Left lung (tissue), 10 donors: ENCODE data around the gene EHMT1. TPM values are rescaled to one million over a fixed set of nuclear protein-coding genes. Genes with fewer than 3 reads are reported as not detected.

Source experiments
- ATAC-seq: fragments of 200-7000 bp; cut with Tn5 transposase; one replicate; pipeline ENCODE4 v1.9.1; 2020; ENCODE audit warnings: moderate library complexity
- DNase-seq, 4 donors: peaks; one replicate each; pipeline ENCODE4 v3.0.0-alpha.2; 2013 to 2020
- H3K27ac ChIP-seq, 2 donors: fragments of 200-600 bp; sonication (generic) in 1 of 2; one replicate each; pipeline versions ENCODE4 v1.5.0 to v1.8.0; 2020 to 2021
- H3K27me3 ChIP-seq, 2 donors: fragments of 200-600 bp; sonication (generic) in 1 of 2; one replicate each; pipeline versions ENCODE4 v1.5.0 to v1.8.0; 2020 to 2021
- H3K36me3 ChIP-seq, 2 donors: fragments of 200-600 bp; sonication (generic) in 1 of 2; one replicate each; pipeline versions ENCODE4 v1.5.0 to v1.8.0; 2020 to 2021
- H3K4me1 ChIP-seq, 2 donors: fragments of 200-600 bp; one replicate each; pipeline ENCODE4 v1.8.0; 2021
- H3K4me3 ChIP-seq, 2 donors: fragments of 200-600 bp; sonication (generic) in 1 of 2; one replicate each; pipeline versions ENCODE4 v1.5.0 to v1.8.0; 2020 to 2021; ENCODE audit warnings: mild to moderate bottlenecking in 1 of 2
- H3K9me3 ChIP-seq, 2 donors: fragments of 200-600 bp; sonication (generic) in 1 of 2; one replicate each; pipeline versions ENCODE4 v1.5.0 to v1.8.0; 2020 to 2021
- intact Hi-C, 2 donors: fragments of 100-400 bp; cut with DNase I; formaldehyde crosslinking; loops; one replicate each; pipeline versions ENCODE4 v1.11.2 to v1.14.2; 2022
- polyA plus RNA-seq, 6 donors: library from polyadenylated mRNA; unstranded; fragments of 120-200 nt; gene quantifications; one replicate each; pipeline ENCODE4 v1.2.1, GENCODE V29; 2013; ENCODE audit not compliant: insufficient read length in 6 of 6
- total RNA-seq, 2 donors: library from RNA; stranded (reverse); fragmentation: NEBNext Ultra II Directional; extraction: Animal tissue kit (Norgen Biotek cat#: 25700); gene quantifications; one replicate each; pipeline ENCODE4 v1.2.1, GENCODE V29; 2021
- TF ChIP-seq, protein P1 (sequence below), 2 donors: fragments of 200-600 bp; sonication (generic) in 1 of 2; IDR thresholded peaks; one replicate each; pipeline versions ENCODE4 v1.5.0 to v1.8.0; 2021; ENCODE audit warnings: antibody characterized with exemption in 2 of 2
- donor health status: DM: no; HTN: yes; CAD: no.
- donor health status: DM: no; HTN: no; CAD: no.

EHMT1 gene
- total and polyA plus RNA-seq, 8 donors = 71.5 to 92.7 (median 82.7) TPM

DNA sequence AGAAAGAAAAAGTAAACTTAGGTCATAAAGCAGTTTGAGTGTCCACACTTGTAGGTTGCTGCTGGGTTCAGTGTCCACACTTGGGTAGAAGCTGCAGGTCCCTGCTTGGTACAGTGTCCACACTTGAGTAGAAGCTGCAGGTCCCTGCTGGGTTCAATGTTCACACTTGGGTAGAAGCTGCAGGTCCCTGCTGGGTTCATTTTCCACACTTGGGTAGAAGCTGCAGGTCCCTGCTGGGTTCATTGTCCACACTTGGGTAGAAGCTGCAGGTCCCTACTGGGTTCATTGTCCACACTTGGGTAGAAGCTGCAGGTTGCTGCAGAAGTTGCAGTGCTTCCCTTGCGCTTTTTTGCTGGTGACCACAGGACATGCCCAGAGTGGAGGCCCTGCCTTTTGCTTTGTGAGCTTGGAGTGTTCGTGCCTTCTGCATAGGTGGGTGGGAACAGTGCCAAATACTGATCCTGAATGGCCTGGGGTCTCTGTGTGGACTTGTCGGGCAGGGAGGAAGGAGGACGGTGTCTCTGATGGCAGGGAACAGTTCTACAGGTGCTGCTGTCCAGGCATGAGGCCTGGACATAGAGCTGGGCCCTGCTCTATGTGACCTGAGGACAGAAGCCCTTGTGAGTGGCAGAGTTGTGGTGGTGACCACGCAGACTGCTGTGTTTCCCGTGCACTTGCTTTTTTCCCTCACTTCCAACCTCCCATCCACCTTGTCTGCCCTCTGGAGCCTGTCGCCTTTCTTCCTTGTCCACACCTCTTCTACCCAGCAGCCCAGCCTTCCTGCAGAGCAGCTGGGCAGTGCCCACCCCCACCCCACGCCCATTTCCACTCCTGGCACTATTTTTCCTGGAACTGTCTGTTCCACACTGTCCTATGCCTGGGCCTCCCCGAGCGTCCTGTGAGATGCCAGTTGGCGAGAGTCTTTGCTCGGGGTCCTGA, 120.8 kb downstream of the EHMT1 start:
- ATAC-seq = peak; percentile 20
- no peak overlapping the region for H3K27ac ChIP-seq

DNA sequence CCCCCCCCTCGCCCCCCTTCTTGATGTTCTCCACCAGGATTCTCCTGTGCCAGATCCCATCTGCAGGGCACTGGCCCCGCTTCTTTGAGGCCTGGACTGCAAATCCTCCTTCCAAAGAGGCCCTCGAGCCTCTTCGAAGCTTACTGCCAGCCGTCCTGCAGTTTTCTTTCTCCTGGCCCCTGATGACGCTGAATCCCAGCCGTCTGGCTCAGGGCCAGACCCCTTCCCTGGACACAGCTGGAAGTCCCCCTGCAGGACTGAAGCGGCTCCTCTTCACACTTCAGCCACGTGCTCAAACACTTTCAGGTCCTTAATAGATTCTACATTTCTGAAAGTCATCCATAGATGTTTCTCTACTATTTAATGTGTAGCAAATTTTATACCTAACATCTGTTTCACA, 121.5 kb downstream of the EHMT1 start:
- no peak overlapping the region for H3K4me3 ChIP-seq
- no peak overlapping the region for H3K27ac ChIP-seq
- intact Hi-C loops = no loop called here
- peaks cover 0 to 9% of the 10 kb centered on the region in 2 donors for H3K4me1 ChIP-seq
- TF ChIP-seq, protein P1, sequence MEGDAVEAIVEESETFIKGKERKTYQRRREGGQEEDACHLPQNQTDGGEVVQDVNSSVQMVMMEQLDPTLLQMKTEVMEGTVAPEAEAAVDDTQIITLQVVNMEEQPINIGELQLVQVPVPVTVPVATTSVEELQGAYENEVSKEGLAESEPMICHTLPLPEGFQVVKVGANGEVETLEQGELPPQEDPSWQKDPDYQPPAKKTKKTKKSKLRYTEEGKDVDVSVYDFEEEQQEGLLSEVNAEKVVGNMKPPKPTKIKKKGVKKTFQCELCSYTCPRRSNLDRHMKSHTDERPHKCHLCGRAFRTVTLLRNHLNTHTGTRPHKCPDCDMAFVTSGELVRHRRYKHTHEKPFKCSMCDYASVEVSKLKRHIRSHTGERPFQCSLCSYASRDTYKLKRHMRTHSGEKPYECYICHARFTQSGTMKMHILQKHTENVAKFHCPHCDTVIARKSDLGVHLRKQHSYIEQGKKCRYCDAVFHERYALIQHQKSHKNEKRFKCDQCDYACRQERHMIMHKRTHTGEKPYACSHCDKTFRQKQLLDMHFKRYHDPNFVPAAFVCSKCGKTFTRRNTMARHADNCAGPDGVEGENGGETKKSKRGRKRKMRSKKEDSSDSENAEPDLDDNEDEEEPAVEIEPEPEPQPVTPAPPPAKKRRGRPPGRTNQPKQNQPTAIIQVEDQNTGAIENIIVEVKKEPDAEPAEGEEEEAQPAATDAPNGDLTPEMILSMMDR (IDR thresholded peaks at IDR 0.05) = no peak
- ATAC-seq (peak; percentile 12), DNase-seq (peak in 2 of 4 donors; percentile 42 to 85)
- no peaks in the 10 kb centered on the region for H3K9me3 ChIP-seq
- no peaks in the 10 kb centered on the region for H3K27me3 ChIP-seq
- H3K36me3 ChIP-seq = peaks cover 0 to 30% of the 10 kb centered on the region in 2 donors

More for the DNA sequence above, 120.8 kb downstream of the EHMT1 start:
- Histone ChIP-seq H3K27me3 (no peaks in the 10 kb centered on the region), H3K36me3 (peaks cover 0 to 24% of the 10 kb centered on the region in 2 donors), H3K4me3 (no peak overlapping the region), H3K4me1 (peaks cover 0 to 9% of the 10 kb centered on the region in 2 donors), H3K9me3 (peaks cover 0 to 2% of the 10 kb centered on the region in 2 donors)
- TF ChIP-seq, protein P1 (IDR thresholded peaks at IDR 0.05) = no peak
- intact Hi-C loops = no loop called here
- no peak for DNase-seq

DNA sequence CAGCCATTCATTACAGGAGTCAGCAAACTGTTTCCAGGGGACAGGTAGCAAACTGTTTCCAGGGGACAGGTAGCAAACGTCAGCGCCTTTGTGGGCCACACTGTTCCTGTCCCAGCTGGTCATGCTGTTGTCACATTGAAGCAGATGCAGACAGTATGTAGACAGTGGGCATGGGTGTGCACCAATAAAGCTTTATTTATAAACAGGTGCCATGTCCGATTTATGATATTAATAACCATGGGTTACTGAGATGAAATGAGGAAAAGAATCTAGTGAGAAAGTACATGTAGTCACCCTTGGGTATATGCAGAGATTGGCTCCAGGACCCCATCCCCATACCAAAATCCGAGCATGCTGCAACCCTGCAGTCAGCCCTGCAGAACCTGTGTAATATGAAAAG, 122.5 kb downstream of the EHMT1 start:
- no peak for ATAC-seq
- TF ChIP-seq, protein P1 (IDR thresholded peaks at IDR 0.05) = no peak
- no peaks in the 10 kb centered on the region for H3K27me3 ChIP-seq
- peaks cover 0 to 40% of the 10 kb centered on the region in 2 donors for H3K36me3 ChIP-seq
- peaks cover 0 to 17% of the 10 kb centered on the region in 2 donors for H3K4me1 ChIP-seq
- no peak for DNase-seq
- intact Hi-C loops = no loop called here
- H3K9me3 ChIP-seq = no peaks in the 10 kb centered on the region
- no peak overlapping the region for H3K27ac ChIP-seq
- no peak overlapping the region for H3K4me3 ChIP-seq

DNA sequence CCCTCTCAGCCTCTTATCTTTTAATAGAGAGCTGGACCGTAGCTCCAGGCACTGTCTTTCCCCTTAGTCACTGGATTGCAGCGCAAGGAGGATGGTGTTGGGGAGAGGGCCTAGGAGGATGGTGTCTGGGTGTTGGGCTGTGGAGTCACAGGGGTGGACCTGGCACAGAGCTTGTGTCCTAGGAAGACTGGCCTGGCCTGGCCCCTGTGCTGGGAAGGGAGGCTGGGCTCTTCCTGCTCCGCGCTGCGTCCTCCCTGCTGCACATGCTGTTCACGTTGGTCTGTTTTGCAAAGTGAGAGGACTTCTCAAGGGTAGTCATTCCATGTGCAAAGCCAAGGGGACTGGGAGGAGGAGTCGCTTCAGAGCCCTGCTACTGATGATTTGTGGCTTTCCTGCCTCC, 123.9 kb downstream of the EHMT1 start:
- TF ChIP-seq, protein P1 (IDR thresholded peaks at IDR 0.05) = no peak
- ATAC-seq = no peak
- no peak for DNase-seq
- intact Hi-C loops = no loop called here
- H3K4me1 ChIP-seq = peaks cover 0 to 17% of the 10 kb centered on the region in 2 donors
- no peaks in the 10 kb centered on the region for H3K9me3 ChIP-seq
- no peak overlapping the region for H3K4me3 ChIP-seq
- no peak overlapping the region for H3K27ac ChIP-seq
- H3K36me3 ChIP-seq = peaks cover 0 to 54% of the 10 kb centered on the region in 2 donors
- no peaks in the 10 kb centered on the region for H3K27me3 ChIP-seq

DNA sequence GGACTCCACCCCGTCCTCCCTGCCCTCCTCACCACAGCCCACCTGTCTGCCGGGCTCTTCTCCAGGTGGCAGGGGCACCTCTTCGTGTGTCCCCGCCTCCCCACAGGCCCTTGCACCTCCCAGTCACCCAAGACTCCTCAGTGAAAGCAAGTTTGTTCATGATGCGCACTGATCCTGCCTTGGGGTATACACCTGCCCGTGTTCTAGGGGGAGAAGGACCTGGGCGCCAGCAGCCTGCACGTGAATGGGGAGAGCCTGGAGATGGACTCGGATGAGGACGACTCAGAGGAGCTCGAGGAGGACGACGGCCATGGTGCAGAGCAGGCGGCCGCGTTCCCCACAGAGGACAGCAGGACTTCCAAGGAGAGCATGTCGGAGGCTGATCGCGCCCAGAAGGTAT, 124.9 kb downstream of the EHMT1 start:
- TF ChIP-seq, protein P1 (IDR thresholded peaks at IDR 0.05) = no peak

More for the DNA sequence above, 124.9 kb downstream of the EHMT1 start:
- Histone ChIP-seq H3K4me1 (peaks cover 0 to 17% of the 10 kb centered on the region in 2 donors), H3K9me3 (no peaks in the 10 kb centered on the region), H3K36me3 (peaks cover 0 to 64% of the 10 kb centered on the region in 2 donors), H3K4me3 (no peak overlapping the region), H3K27me3 (no peaks in the 10 kb centered on the region), H3K27ac (no peak overlapping the region)
- intact Hi-C loops = no loop called here
- ATAC-seq (no peak), DNase-seq (no peak)
